GM19099 (cell line): ENCODE measurements around the gene PPME1.

Source experiments
- POLR2A ChIP-seq: IDR thresholded peaks from 3 replicates; pipeline ENCODE4 v1.6.1; 2011; ENCODE audit warnings: low read depth; ENCODE audit not compliant: insufficient read length; ENCODE audit errors: extremely low read depth

The PPME1 gene

GRCh38 chr11:74238243-74238642, 67.2 kb downstream of the PPME1 start:
- TF ChIP-seq POLR2A: no peak

GRCh38 chr11:74248469-74248868, 77.4 kb downstream of the PPME1 start:
- TF ChIP-seq POLR2A: no peak

- no peak for TF ChIP-seq POLR2A
These were observed 78.4 kb downstream of the PPME1 start for GRCh38 chr11:74249496-74249895.

- TF ChIP-seq POLR2A: no peak
These were observed 82.3 kb downstream of the PPME1 start for GRCh38 chr11:74253361-74253760.

GRCh38 chr11:74255741-74256375, 84.8 kb downstream of the PPME1 start:
- no peak for TF ChIP-seq POLR2A

GRCh38 chr11:74256378-74257133, 85.5 kb downstream of the PPME1 start:
- TF ChIP-seq POLR2A: no peak

- TF ChIP-seq POLR2A: no peak
These were observed 87.0 kb downstream of the PPME1 start for GRCh38 chr11:74257959-74258553.

- no peak for TF ChIP-seq POLR2A
These were observed 91.6 kb downstream of the PPME1 start for GRCh38 chr11:74262725-74263124.

- TF ChIP-seq POLR2A: no peak
These were observed 94.2 kb downstream of the PPME1 start for GRCh38 chr11:74265256-74265655.

- no peak for TF ChIP-seq POLR2A
These were observed 95.9 kb downstream of the PPME1 start for GRCh38 chr11:74267014-74267413.

- no peak for TF ChIP-seq POLR2A
These were observed 97.4 kb downstream of the PPME1 start for GRCh38 chr11:74268456-74268855.

- no peak for TF ChIP-seq POLR2A
These were observed 98.2 kb downstream of the PPME1 start for GRCh38 chr11:74269161-74269811.

- TF ChIP-seq POLR2A: no peak
These were observed 101.2 kb downstream of the PPME1 start for GRCh38 chr11:74272276-74272675.

- TF ChIP-seq POLR2A: no peak
These were observed 105.5 kb downstream of the PPME1 start for GRCh38 chr11:74276581-74276980.

- no peak for TF ChIP-seq POLR2A
These were observed 107.0 kb downstream of the PPME1 start for GRCh38 chr11:74278103-74278502.
